T-cell (primary cell): ENCODE measurements around the gene KLK8. TPM values are rescaled to one million over a fixed set of nuclear protein-coding genes. Genes with fewer than 3 reads are reported as not detected.

Experiments used
- ATAC-seq, 4 experiments: fragments of 200-7000 bp in 3 of 4; fragments of 150-1000 bp in 1 of 4; cut with Tn5 transposase; replicated peaks in 1 of 4; 1 replicate in 3 of 4; 2 replicates in 1 of 4; pipeline ENCODE4 v1.10.0; 2021; ENCODE audit warnings: moderate library complexity in 3 of 4, mild to moderate bottlenecking in 2 of 4, moderate number of reproducible peaks in 1 of 4
- CTCF ChIA-PET, 2 donors: fragments of 300-600 bp; sonication (Branson Sonifier 250); formaldehyde crosslinking; loops; one replicate each; lab custom pipeline; 2022; ENCODE audit warnings: antibody characterized with exemption in 2 of 2; lab: Charles Lee
- POLR2A ChIA-PET, 2 donors: fragments of 300-600 bp; sonication (Branson Sonifier 250); formaldehyde crosslinking; loops; one replicate each; lab custom pipeline; 2022; ENCODE audit warnings: antibody characterized with exemption in 2 of 2; lab: Charles Lee
- DNase-seq, 35 experiments: peaks; one replicate each; pipeline versions ENCODE4 v3.0.0 to v3.0.0-alpha.2; 2013 to 2023
- H3K27ac ChIP-seq: one replicate; pipeline ENCODE4 v1.5.1; 2013; ENCODE audit warnings: low read length
- H3K27me3 ChIP-seq, 2 experiments: replicated peaks in 1 of 2; 1 replicate in 1 of 2; 2 replicates in 1 of 2; pipeline versions ENCODE4 v1.6.1 to v1.7.0; 2013; ENCODE audit warnings: low read length in 1 of 2, mixed read lengths in 1 of 2; ENCODE audit not compliant: control insufficient read depth in 2 of 2, insufficient read depth in 2 of 2; ENCODE audit errors: extremely low read depth in 1 of 2
- H3K36me3 ChIP-seq, 2 donors: 1 replicate in 1 of 2; 2 replicates in 1 of 2; pipeline versions ENCODE4 v1.6.1 to v1.7.0; 2013; ENCODE audit warnings: low read length in 1 of 2; ENCODE audit not compliant: control insufficient read depth in 2 of 2, insufficient read depth in 1 of 2; ENCODE audit errors: extremely low read depth in 1 of 2
- H3K4me1 ChIP-seq, 2 experiments: 1 replicate in 1 of 2; 2 replicates in 1 of 2; pipeline versions ENCODE4 v1.6.1 to v1.7.0; 2013; ENCODE audit warnings: low read length in 2 of 2, mixed read lengths in 1 of 2; ENCODE audit not compliant: insufficient read depth in 2 of 2, control insufficient read depth in 1 of 2; ENCODE audit errors: extremely low read depth in 1 of 2
- H3K4me3 ChIP-seq, 2 donors: 1 replicate in 1 of 2; 2 replicates in 1 of 2; pipeline versions ENCODE4 v1.5.1 to v1.7.0; 2013; ENCODE audit warnings: mild to moderate bottlenecking in 2 of 2, low read length in 1 of 2, moderate library complexity in 1 of 2; ENCODE audit not compliant: control insufficient read depth in 1 of 2; ENCODE audit errors: extremely low read depth in 1 of 2
- H3K9me3 ChIP-seq: 2 replicates; pipeline ENCODE4 v1.7.0; 2013
- H3K27ac Mint-ChIP-seq, 2 donors: one replicate each; pipeline ENCODE4 v1.8.0; 2020 to 2021; ENCODE audit warnings: mild to moderate bottlenecking in 2 of 2, mixed read lengths in 2 of 2
- H3K27me3 Mint-ChIP-seq, 2 donors: one replicate each; pipeline ENCODE4 v1.8.0; 2021 to 2022; ENCODE audit warnings: mixed read lengths in 2 of 2
- H3K36me3 Mint-ChIP-seq: one replicate; pipeline ENCODE4 v1.8.0; 2021; ENCODE audit warnings: mixed read lengths
- H3K4me1 Mint-ChIP-seq, 3 donors: one replicate each; pipeline ENCODE4 v1.8.0; 2020 to 2022; ENCODE audit warnings: mixed read lengths in 3 of 3, mild to moderate bottlenecking in 1 of 3
- H3K4me3 Mint-ChIP-seq, 3 donors: one replicate each; pipeline ENCODE4 v1.8.0; 2020 to 2022; ENCODE audit warnings: mild to moderate bottlenecking in 3 of 3, mixed read lengths in 3 of 3, moderate library complexity in 3 of 3
- H3K9me3 Mint-ChIP-seq, 3 donors: one replicate each; pipeline ENCODE4 v1.8.0; 2020 to 2022; ENCODE audit warnings: mixed read lengths in 3 of 3
- WGBS: methylation state at CpG from one replicate; pipeline ENCODE4 v1.1.5; 2013; ENCODE audit warnings: missing lambda C conversion rate; ENCODE audit not compliant: insufficient coverage; 5-methylcytosine and 5-hydroxymethylcytosine counted together
- total RNA-seq, 35 experiments: library from RNA in 6 of 35; stranded (reverse) in 6 of 35; fragments of 120-200 nt in 1 of 35; gene quantifications; one replicate each; pipeline versions ENCODE4 v1.2.1 to v1.2.4 and lab custom pipeline; 2013 to 2026

The KLK8 gene
- total RNA-seq, 5 donors from 2014 or later (not counting 1 experiment from before 2014, with no cell fraction given), result not detected

DNA sequence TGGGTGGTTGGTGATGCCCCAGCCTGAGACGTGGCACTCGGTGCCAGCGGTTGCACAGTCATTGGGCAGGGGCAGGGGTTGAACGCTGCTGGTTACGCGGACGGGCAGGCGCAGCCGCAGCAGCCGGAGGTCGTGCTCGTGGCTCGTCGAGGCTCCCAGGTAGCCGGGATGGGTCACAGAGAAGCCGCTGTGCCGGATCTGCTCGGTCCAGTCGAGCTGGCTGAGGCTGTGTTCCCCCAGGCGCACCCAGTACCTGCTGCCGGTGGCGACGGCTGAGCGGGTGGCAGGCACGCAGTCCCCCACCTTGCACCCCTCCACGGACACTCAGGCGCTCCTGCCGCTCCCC, 30.4 kb upstream of the KLK8 start:
- WGBS, result 90% methylated on average over 27 of the region's 28 CpGs
- Mint-ChIP-seq H3K4me3 (no peak overlapping the region), H3K27me3 (peaks cover 31 to 49% of the 10 kb centered on the region in 2 donors), H3K9me3 (no peaks in the 10 kb centered on the region), H3K27ac (no peak overlapping the region), H3K36me3 (no peaks in the 10 kb centered on the region), H3K4me1 (no peaks in the 10 kb centered on the region)
- Histone ChIP-seq H3K36me3 (no peaks in the 10 kb centered on the region), H3K4me3 (no peak overlapping the region), H3K4me1 (no peaks in the 10 kb centered on the region), H3K27me3 (peaks cover 0 to 45% of the 10 kb centered on the region in 2 experiments), H3K27ac (no peak overlapping the region), H3K9me3 (no peaks in the 10 kb centered on the region)
- ATAC-seq (no peak), DNase-seq (no peak)
- ChIA-PET POLR2A (no interaction called here), CTCF (no interaction called here)

DNA sequence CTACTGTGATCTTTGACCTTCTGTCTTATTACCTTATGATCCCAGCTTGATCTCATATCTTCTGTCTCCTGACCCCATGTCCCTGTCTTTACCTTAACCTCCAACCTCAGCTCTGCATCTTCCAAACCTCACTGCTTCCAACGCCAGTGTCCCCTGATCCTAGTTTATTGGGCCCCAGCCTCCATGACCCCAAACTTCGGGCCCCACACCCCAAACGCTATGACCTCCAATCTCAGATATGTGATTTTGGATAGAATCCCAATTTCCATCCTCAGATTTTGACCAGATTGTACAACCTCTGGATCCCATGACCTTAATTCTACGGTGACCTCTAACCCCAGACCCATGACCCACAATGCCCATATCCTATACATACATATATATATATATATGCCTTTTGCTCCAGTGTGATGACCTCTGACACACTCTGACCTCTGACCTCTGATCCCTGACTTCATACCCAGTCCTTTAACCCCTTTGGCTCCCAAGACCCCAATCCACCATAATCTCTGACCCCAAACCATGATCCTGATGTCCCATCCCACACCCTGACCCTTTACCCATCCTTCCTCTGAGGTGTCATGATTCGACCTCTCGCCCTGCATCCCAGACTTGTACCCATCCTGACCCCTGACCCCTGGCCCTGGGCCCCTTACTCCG, 29.9 kb upstream of the KLK8 start:
- no peaks in the 10 kb centered on the region for H3K4me1 ChIP-seq
- POLR2A ChIA-PET, result no interaction called here
- H3K27ac ChIP-seq, result no peak overlapping the region
- CTCF ChIA-PET, result no interaction called here
- no peak for DNase-seq
- H3K27me3 ChIP-seq, result peaks cover 0 to 48% of the 10 kb centered on the region in 2 experiments
- no peaks in the 10 kb centered on the region for H3K9me3 ChIP-seq
- no peak overlapping the region for H3K4me3 ChIP-seq
- 79% methylated on average over 3 of the region's 7 CpGs for whole genome bisulfite sequencing
- no peak for ATAC-seq
- H3K4me1 Mint-ChIP-seq, result no peaks in the 10 kb centered on the region
- no peak overlapping the region for H3K27ac Mint-ChIP-seq
- peaks cover 35 to 51% of the 10 kb centered on the region in 2 donors for H3K27me3 Mint-ChIP-seq
- H3K4me3 Mint-ChIP-seq, result no peak overlapping the region
- H3K36me3 ChIP-seq, result no peaks in the 10 kb centered on the region
- H3K9me3 Mint-ChIP-seq, result no peaks in the 10 kb centered on the region
- no peaks in the 10 kb centered on the region for H3K36me3 Mint-ChIP-seq

DNA sequence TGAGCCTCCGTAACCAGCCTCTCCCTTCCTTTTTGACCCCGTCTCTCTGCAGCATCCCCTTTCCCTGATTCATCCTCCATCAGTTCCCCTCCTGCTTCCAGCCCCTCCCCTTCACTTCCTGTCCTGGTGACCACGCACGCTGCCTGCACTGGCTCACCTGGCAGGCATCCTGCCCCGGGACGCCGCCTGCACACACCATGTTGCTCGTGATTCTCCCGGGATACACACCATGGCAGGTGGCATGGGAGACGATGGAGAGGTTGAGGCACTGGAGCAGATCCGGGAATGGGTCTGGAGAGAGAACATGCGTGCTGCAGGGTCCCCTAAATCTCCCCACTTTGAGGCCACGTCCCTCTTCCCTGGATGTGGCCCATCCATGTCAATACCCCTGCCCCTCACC, 29.2 kb upstream of the KLK8 start:
- peaks cover 35 to 53% of the 10 kb centered on the region in 2 donors for H3K27me3 Mint-ChIP-seq
- no peaks in the 10 kb centered on the region for H3K36me3 Mint-ChIP-seq
- no peaks in the 10 kb centered on the region for H3K9me3 Mint-ChIP-seq
- CTCF ChIA-PET, result no interaction called here
- no peak overlapping the region for H3K27ac ChIP-seq
- POLR2A ChIA-PET, result no interaction called here
- no peak overlapping the region for H3K4me3 Mint-ChIP-seq
- peaks cover 0 to 55% of the 10 kb centered on the region in 2 experiments for H3K27me3 ChIP-seq
- WGBS, result 76% methylated on average over 8 of the region's 13 CpGs
- H3K9me3 ChIP-seq, result no peaks in the 10 kb centered on the region
- H3K4me1 Mint-ChIP-seq, result no peaks in the 10 kb centered on the region
- H3K27ac Mint-ChIP-seq, result no peak overlapping the region
- DNase-seq (no peak), ATAC-seq (no peak)
- no peak overlapping the region for H3K4me3 ChIP-seq
- H3K36me3 ChIP-seq, result no peaks in the 10 kb centered on the region
- H3K4me1 ChIP-seq, result no peaks in the 10 kb centered on the region

DNA sequence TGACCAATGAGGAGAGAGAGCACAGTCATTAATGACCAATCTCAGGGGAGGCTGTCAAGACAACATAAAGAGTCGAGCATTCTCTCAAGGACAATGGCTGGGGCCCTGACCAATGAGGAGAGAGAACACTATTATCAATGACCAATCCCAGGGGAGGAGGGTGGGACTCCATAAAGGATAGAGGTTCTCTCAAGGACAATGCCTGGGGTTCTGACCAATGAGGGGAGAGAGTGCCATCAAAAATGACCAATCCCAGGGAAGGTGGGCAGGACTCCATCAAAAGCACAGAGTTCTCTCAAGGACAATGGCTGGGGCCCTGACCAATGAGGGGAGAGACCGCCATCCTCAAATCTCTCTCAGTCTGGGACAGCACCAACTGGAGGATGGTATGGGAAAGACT, 28.3 kb upstream of the KLK8 start:
- H3K27me3 ChIP-seq, result peaks cover 0 to 59% of the 10 kb centered on the region in 2 experiments
- CTCF ChIA-PET, result no interaction called here
- H3K9me3 ChIP-seq, result no peaks in the 10 kb centered on the region
- ATAC-seq (no peak), DNase-seq (no peak)
- Mint-ChIP-seq H3K4me1 (no peaks in the 10 kb centered on the region), H3K27me3 (peaks cover 41 to 55% of the 10 kb centered on the region in 2 donors), H3K36me3 (no peaks in the 10 kb centered on the region), H3K27ac (no peak overlapping the region), H3K9me3 (no peaks in the 10 kb centered on the region), H3K4me3 (no peak overlapping the region)
- H3K36me3 ChIP-seq, result no peaks in the 10 kb centered on the region
- no CpG with 5 or more reads among the region's 2 CpGs for WGBS
- H3K4me1 ChIP-seq, result no peaks in the 10 kb centered on the region
- POLR2A ChIA-PET, result no interaction called here
- H3K27ac ChIP-seq, result no peak overlapping the region
- no peak overlapping the region for H3K4me3 ChIP-seq

DNA sequence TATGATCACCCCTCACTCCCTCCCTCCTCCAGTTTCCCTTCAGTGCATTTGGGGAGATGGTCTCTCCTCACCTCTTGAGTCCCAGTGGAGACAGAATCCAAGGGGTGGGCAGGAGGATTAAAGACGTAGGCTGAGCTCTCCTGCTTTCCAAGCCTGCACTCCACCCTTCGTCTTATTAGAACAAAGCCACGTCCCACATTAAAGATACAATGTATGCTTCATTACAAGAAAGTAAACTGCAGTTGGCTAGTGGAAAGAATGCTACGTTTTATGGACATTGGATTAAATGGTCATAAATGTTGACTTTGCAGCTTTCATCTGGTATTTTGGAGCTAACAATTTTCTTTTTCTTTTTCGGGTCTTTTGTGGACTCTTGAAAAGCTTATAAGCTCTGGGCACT, 26.5 kb upstream of the KLK8 start:
- Histone ChIP-seq H3K27me3 (peaks cover 0 to 61% of the 10 kb centered on the region in 2 experiments), H3K36me3 (no peaks in the 10 kb centered on the region), H3K4me1 (no peaks in the 10 kb centered on the region), H3K9me3 (no peaks in the 10 kb centered on the region), H3K27ac (no peak overlapping the region), H3K4me3 (no peak overlapping the region)
- ATAC-seq (no peak), DNase-seq (no peak)
- ChIA-PET POLR2A (no interaction called here), CTCF (no interaction called here)
- Mint-ChIP-seq H3K4me1 (no peaks in the 10 kb centered on the region), H3K4me3 (no peak overlapping the region), H3K9me3 (no peaks in the 10 kb centered on the region), H3K27ac (no peak overlapping the region), H3K36me3 (no peaks in the 10 kb centered on the region), H3K27me3 (peaks cover 49 to 59% of the 10 kb centered on the region in 2 donors)
- no CpG with 5 or more reads among the region's 5 CpGs for WGBS

DNA sequence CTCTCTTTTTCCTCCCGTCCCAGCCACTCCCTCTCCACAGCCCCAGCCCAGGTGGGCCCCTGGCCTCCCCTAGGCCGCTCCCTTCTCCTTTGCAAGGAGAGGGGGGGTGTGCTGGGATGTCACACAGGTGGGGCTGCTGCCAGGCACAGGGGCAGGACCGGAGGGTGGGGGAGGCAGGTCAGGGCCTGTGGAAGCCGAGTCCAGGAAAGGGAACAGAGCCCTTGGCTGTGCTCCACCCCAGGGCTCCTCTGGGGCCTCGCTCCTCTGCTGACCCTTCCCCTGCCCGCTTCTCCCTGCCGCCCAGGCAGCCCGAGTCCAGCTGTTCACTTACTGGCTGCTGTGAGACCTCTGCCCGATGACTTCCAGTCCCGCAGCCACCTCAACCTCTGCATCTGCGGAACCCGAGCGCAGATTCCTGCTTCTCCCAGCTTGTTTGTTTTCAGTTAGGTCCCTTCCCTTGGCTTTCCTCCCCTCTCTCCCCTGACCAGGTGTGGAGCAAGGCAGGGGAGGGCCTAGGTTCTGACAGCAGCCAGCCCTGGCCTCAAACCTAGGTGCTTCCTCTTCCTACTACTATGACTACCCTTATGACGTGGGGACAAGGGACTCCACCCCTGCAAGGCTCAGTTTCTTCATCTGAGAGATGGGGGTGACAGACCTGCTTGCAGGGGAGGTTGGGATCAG, 25.9 kb upstream of the KLK8 start:
- no peak overlapping the region for H3K4me3 ChIP-seq
- no peak for ATAC-seq
- no peaks in the 10 kb centered on the region for H3K36me3 Mint-ChIP-seq
- no peaks in the 10 kb centered on the region for H3K9me3 ChIP-seq
- H3K27me3 ChIP-seq, result peaks cover 0 to 67% of the 10 kb centered on the region in 2 experiments
- H3K4me3 Mint-ChIP-seq, result no peak overlapping the region
- DNase-seq, result no peak
- 66% methylated on average over 10 of the region's 14 CpGs for WGBS
- ChIA-PET POLR2A (no interaction called here), CTCF (no interaction called here)
- H3K27ac ChIP-seq, result no peak overlapping the region
- H3K4me1 Mint-ChIP-seq, result no peaks in the 10 kb centered on the region
- H3K27me3 Mint-ChIP-seq, result peaks cover 54 to 65% of the 10 kb centered on the region in 2 donors
- no peaks in the 10 kb centered on the region for H3K36me3 ChIP-seq
- no peaks in the 10 kb centered on the region for H3K4me1 ChIP-seq
- no peaks in the 10 kb centered on the region for H3K9me3 Mint-ChIP-seq
- no peak overlapping the region for H3K27ac Mint-ChIP-seq
